GM12878 (cell line): Measurements from ENCODE around the gene TSPEAR.
"Not testable (repeated sequence)": the region's sequence is repeated elsewhere in the genome, so short reads cannot be mapped to it uniquely, and the experiment has no call there.

Experiments used
- CREB1 ChIP-seq: IDR thresholded peaks from 2 replicates; pipeline ENCODE4 v1.6.1; 2012; ENCODE audit warnings: low read depth, mild to moderate bottlenecking, inconsistent platforms
- FOXK2 ChIP-seq: fragments of 450-650 bp; IDR thresholded peaks from 2 replicates; pipeline ENCODE4 v1.6.1; 2017; ENCODE audit warnings: mild to moderate bottlenecking, moderate library complexity
- KAT2A ChIP-seq: conservative IDR thresholded peaks from 2 replicates; pipeline ENCODE4 v1.6.1; 2011; ENCODE audit warnings: low read depth, low read length; ENCODE audit not compliant: control insufficient read depth
- MYC ChIP-seq: IDR thresholded peaks from 2 replicates; pipeline ENCODE4 v1.6.1; 2011; ENCODE audit warnings: mild to moderate bottlenecking, low read length, moderate library complexity, inconsistent platforms; ENCODE audit not compliant: insufficient read depth, insufficient replicate concordance, insufficient read length, severe bottlenecking
- NRF1 ChIP-seq: conservative IDR thresholded peaks from 2 replicates; pipeline ENCODE4 v1.6.1; 2011; ENCODE audit warnings: mild to moderate bottlenecking, low read depth, low read length, improper control_type of control experiment
- POLR2A ChIP-seq: IDR thresholded peaks from 2 replicates; pipeline ENCODE4 v1.6.1; 2011; ENCODE audit warnings: low read depth, mild to moderate bottlenecking, low read length
- RAD21 ChIP-seq: IDR thresholded peaks from 2 replicates; pipeline ENCODE4 v1.6.1; 2011; ENCODE audit warnings: mild to moderate bottlenecking, low read depth, low read length, moderate library complexity; ENCODE audit not compliant: insufficient read depth
- TCF12 ChIP-seq: IDR thresholded peaks from 2 replicates; pipeline ENCODE4 v1.6.1; 2011; ENCODE audit warnings: low read depth, mild to moderate bottlenecking, low read length
- ZBED1 ChIP-seq: IDR thresholded peaks from 2 replicates; pipeline ENCODE4 v1.6.1; 2016; ENCODE audit warnings: borderline replicate concordance
- ZNF217 ChIP-seq: fragments of 450-650 bp; IDR thresholded peaks from 2 replicates; pipeline ENCODE4 v1.6.1; 2017; ENCODE audit warnings: antibody characterized with exemption, mild to moderate bottlenecking
- ZNF24 ChIP-seq: fragments of 450-650 bp; IDR thresholded peaks from 2 replicates; pipeline ENCODE4 v1.6.1; 2017; ENCODE audit warnings: antibody characterized with exemption, mild to moderate bottlenecking
- TF ChIP-seq, protein P1 (sequence below), 3 experiments: IDR thresholded peaks in 2 of 3; conservative IDR thresholded peaks in 1 of 3; 2 replicates each; pipeline ENCODE4 v1.5.1; 2011; ENCODE audit warnings: low read depth in 3 of 3, low read length in 3 of 3, mild to moderate bottlenecking in 3 of 3, control low read depth in 2 of 3, moderate library complexity in 2 of 3, inconsistent platforms in 1 of 3, mixed read lengths in 1 of 3; ENCODE audit not compliant: control insufficient read depth in 2 of 3, insufficient read depth in 1 of 3; ENCODE audit errors: extremely low read depth in 1 of 3
- TF ChIP-seq, protein P2 (sequence below): IDR thresholded peaks from 2 replicates; pipeline ENCODE4 v1.6.1; 2012; ENCODE audit warnings: low read depth, low read length, improper control_type of control experiment
- TF ChIP-seq, protein P3 (sequence below): IDR thresholded peaks from 2 replicates; pipeline ENCODE4 v1.6.1; 2012; ENCODE audit warnings: mild to moderate bottlenecking, low read depth, low read length

DNA sequence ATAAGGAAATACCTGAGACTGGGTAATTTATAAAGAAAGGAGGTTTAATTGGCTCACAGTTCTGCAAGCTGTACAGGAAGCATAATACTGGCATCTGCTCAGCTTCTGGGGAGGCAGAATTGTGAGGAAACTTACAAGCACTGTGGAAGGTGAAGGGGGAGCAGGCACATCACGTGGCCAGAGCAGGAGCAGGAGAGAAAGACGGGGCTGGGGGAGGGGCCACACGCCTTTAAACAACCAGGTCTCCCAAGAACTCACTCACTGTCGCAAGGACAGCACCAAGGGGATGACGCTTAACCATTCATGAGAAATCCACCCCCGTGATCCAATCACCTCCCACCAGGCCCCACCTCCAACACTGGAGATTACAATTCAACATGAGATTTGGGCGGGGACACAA is 49.8 kb downstream of the TSPEAR start:
- not testable (repeated sequence) for TF ChIP-seq RAD21, ZNF24, KAT2A, POLR2A, ZNF217, CREB1, ZBED1, FOXK2, NRF1, MYC, TCF12
- TF ChIP-seq, protein P1, sequence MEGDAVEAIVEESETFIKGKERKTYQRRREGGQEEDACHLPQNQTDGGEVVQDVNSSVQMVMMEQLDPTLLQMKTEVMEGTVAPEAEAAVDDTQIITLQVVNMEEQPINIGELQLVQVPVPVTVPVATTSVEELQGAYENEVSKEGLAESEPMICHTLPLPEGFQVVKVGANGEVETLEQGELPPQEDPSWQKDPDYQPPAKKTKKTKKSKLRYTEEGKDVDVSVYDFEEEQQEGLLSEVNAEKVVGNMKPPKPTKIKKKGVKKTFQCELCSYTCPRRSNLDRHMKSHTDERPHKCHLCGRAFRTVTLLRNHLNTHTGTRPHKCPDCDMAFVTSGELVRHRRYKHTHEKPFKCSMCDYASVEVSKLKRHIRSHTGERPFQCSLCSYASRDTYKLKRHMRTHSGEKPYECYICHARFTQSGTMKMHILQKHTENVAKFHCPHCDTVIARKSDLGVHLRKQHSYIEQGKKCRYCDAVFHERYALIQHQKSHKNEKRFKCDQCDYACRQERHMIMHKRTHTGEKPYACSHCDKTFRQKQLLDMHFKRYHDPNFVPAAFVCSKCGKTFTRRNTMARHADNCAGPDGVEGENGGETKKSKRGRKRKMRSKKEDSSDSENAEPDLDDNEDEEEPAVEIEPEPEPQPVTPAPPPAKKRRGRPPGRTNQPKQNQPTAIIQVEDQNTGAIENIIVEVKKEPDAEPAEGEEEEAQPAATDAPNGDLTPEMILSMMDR (IDR thresholded peaks at IDR 0.05 in 2 of 3, conservative IDR thresholded peaks at IDR 0.05 in 1 of 3; ENCODE audit: control insufficient read depth in 2 of 3, extremely low read depth in 1 of 3, insufficient read depth in 1 of 3, low read depth in 3 of 3, low read length in 3 of 3), result not testable (repeated sequence)
- TF ChIP-seq, protein P2, sequence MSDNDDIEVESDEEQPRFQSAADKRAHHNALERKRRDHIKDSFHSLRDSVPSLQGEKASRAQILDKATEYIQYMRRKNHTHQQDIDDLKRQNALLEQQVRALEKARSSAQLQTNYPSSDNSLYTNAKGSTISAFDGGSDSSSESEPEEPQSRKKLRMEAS, result not testable (repeated sequence)
- TF ChIP-seq, protein P3, sequence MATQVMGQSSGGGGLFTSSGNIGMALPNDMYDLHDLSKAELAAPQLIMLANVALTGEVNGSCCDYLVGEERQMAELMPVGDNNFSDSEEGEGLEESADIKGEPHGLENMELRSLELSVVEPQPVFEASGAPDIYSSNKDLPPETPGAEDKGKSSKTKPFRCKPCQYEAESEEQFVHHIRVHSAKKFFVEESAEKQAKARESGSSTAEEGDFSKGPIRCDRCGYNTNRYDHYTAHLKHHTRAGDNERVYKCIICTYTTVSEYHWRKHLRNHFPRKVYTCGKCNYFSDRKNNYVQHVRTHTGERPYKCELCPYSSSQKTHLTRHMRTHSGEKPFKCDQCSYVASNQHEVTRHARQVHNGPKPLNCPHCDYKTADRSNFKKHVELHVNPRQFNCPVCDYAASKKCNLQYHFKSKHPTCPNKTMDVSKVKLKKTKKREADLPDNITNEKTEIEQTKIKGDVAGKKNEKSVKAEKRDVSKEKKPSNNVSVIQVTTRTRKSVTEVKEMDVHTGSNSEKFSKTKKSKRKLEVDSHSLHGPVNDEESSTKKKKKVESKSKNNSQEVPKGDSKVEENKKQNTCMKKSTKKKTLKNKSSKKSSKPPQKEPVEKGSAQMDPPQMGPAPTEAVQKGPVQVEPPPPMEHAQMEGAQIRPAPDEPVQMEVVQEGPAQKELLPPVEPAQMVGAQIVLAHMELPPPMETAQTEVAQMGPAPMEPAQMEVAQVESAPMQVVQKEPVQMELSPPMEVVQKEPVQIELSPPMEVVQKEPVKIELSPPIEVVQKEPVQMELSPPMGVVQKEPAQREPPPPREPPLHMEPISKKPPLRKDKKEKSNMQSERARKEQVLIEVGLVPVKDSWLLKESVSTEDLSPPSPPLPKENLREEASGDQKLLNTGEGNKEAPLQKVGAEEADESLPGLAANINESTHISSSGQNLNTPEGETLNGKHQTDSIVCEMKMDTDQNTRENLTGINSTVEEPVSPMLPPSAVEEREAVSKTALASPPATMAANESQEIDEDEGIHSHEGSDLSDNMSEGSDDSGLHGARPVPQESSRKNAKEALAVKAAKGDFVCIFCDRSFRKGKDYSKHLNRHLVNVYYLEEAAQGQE, result not testable (repeated sequence)
